ENCODE data around the gene FUT3. TPM values are rescaled to one million over a fixed set of nuclear protein-coding genes. Genes with fewer than 3 reads are reported as not detected.
"Not testable (repeated sequence)": the region's sequence is repeated elsewhere in the genome, so short reads cannot be mapped to it uniquely, and the experiment has no call there.

The FUT3 gene
- total and polyA plus RNA-seq, 8 donors = 1.1 to 119 (median 7.8) TPM

GRCh38 chr19:5877427-5877826 is 26.2 kb upstream of the FUT3 start:
- TF ChIP-seq CTCF (IDR thresholded peaks at IDR 0.05) (no peak), EP300 (IDR thresholded peaks at IDR 0.05) (no peak), POLR2A (IDR thresholded peaks at IDR 0.05) (no peak), POLR2AphosphoS5 (IDR thresholded peaks at IDR 0.05) (no peak)
- no peak overlapping the region for H3K4me3 ChIP-seq
- WGBS, 5 donors = 78 to 94% (median 88%) methylated on average over 7 to 8 of the region's 8 CpGs
- H3K4me1 ChIP-seq = peaks cover 7 to 22% (median 12%) of the 10 kb centered on the region in 4 donors
- no peaks in the 10 kb centered on the region for H3K9me3 ChIP-seq
- peak overlapping the region in 1 of 5 donors; percentile 51 for H3K27ac ChIP-seq
- no peaks in the 10 kb centered on the region for H3K36me3 ChIP-seq
- intact Hi-C loops (cut with DNase I; ENCODE audit: low total_unique reads) = no loop called here
- H3K27me3 ChIP-seq = peaks cover 0 to 61% (median 28%) of the 10 kb centered on the region in 3 donors
- DNase-seq = no peak

- 63 to 91% (median 87%) methylated on average over 7 of the region's 7 CpGs for WGBS, 5 donors
- H3K36me3 ChIP-seq; H3K27ac ChIP-seq; H3K4me1 ChIP-seq; DNase-seq; H3K4me3 ChIP-seq; H3K9me3 ChIP-seq; intact Hi-C loops (cut with DNase I; ENCODE audit: low total_unique reads): not testable (repeated sequence)
- peaks cover 0 to 32% (median 6%) of the 10 kb centered on the region in 3 donors for H3K27me3 ChIP-seq
Measured at GRCh38 chr19:5874496-5874895, 23.2 kb upstream of the FUT3 start.

GRCh38 chr19:5873617-5874199 is 22.5 kb upstream of the FUT3 start:
- H3K27me3 ChIP-seq = peaks cover 0 to 25% (median 5%) of the 10 kb centered on the region in 3 donors
- WGBS, 5 donors = 85 to 95% (median 90%) methylated on average over 12 of the region's 12 CpGs
- TF ChIP-seq POLR2A (IDR thresholded peaks at IDR 0.05) = no peak
- TF ChIP-seq POLR2AphosphoS5 (IDR thresholded peaks at IDR 0.05) = no peak
- no peak for TF ChIP-seq CTCF (IDR thresholded peaks at IDR 0.05)
- no peak for TF ChIP-seq EP300 (IDR thresholded peaks at IDR 0.05)
- H3K4me1 ChIP-seq = no peaks in the 10 kb centered on the region
- intact Hi-C loops (cut with DNase I; ENCODE audit: low total_unique reads) = no loop called here
- no peaks in the 10 kb centered on the region for H3K36me3 ChIP-seq
- H3K4me3 ChIP-seq = no peak overlapping the region
- no peak for DNase-seq
- H3K9me3 ChIP-seq = no peaks in the 10 kb centered on the region
- H3K27ac ChIP-seq = no peak overlapping the region

- H3K4me3 ChIP-seq = no peak overlapping the region
- no peaks in the 10 kb centered on the region for H3K4me1 ChIP-seq
- DNase-seq = no peak
- no peaks in the 10 kb centered on the region for H3K9me3 ChIP-seq
- H3K36me3 ChIP-seq = no peaks in the 10 kb centered on the region
- no peak for TF ChIP-seq POLR2A (IDR thresholded peaks at IDR 0.05)
- peak; percentile 73 for TF ChIP-seq EP300 (IDR thresholded peaks at IDR 0.05)
- peak in 2 of 3 donors; percentile 48 to 93 for TF ChIP-seq POLR2AphosphoS5 (IDR thresholded peaks at IDR 0.05)
- TF ChIP-seq CTCF (IDR thresholded peaks at IDR 0.05) = no peak
- H3K27me3 ChIP-seq = no peaks in the 10 kb centered on the region
- WGBS, 5 donors = 63 to 81% (median 77%) methylated on average over 12 of the region's 12 CpGs
- peak overlapping the region in 1 of 5 donors; percentile 68 for H3K27ac ChIP-seq
- intact Hi-C loops (cut with DNase I; ENCODE audit: low total_unique reads) = no loop called here
Measured at GRCh38 chr19:5870986-5871394, 19.7 kb upstream of the FUT3 start.

Measured in stomach (tissue), 9 donors.